ENCODE data around the gene CST7.
"Not testable (repeated sequence)": the region's sequence is repeated elsewhere in the genome, so short reads cannot be mapped to it uniquely, and the experiment has no call there.

CST7 gene

GRCh38 chr20:24929867-24930723, 19.0 kb upstream of the CST7 start:
- not testable (repeated sequence) for FAIRE-seq

- not testable (repeated sequence) for FAIRE-seq
These were observed 18.1 kb upstream of the CST7 start for GRCh38 chr20:24930724-24931688.

DNA sequence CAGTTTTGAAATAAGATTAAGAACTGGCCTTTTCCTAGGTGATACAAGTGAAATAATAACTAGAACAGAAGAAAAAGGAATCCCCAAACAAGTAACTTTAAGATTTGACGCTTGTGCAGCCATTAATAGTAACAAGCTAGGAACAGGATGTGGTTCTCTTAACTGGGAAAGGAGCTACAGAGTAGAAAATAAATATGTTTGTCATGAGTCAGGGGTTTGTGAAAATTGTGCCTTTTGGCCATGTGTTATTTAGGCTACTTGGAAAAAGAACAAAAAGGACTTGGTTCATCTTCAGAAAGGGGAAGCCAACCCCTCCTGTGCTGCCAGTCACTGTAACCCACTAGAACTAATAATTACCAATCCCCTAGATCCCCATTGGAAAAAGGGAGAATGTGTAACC, 17.2 kb upstream of the CST7 start:
- FAIRE-seq, result not testable (repeated sequence)

- FAIRE-seq, result no peak
These were observed 15.7 kb upstream of the CST7 start for GRCh38 chr20:24933266-24933908.

DNA sequence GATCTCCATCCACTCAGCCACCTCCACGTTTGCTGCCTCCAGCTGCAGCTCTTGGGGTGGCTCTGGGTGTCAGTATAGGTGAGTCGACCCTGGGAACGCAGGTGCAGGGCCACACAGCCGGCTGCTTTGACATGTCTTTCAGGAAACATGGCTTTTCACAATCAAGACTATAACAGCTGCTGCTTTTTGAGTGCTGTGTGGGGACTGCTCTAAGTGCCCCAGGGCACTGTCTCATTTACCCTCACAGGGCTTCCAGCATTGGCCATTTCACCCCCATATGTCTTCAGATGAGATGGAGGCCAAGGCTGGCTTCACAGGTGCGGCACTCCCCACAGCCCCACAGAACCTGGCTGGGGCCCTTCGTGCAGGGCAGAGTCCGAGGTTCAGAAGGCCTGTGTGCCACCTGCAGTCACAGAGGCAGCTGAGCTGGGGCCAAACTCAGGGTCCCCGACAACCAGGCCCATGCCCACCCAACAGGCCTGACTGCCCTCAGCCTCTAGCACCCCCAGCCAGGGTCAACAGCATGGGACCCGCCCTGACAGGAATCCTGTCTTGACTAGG, 14.9 kb upstream of the CST7 start:
- no peak for FAIRE-seq

DNA sequence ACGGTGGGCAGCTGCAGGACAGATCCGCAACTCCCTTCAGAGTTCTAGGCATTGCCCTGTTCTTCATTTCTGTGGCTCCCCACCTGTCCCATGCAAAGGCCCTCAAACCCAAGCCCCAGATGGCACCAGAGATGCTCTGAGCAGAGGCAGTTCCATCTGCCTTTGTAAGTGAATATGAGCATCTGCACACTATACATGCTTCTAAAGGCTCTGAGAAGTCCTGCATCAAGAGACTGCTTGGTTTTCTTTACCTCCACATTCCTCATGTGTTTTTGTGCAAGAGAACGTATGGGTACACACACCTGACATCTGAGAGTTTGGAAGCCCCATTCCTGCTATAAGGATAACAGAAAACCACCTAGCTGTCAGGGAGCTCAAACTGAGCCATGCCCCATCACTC, 14.4 kb upstream of the CST7 start:
- FAIRE-seq, result no peak

DNA sequence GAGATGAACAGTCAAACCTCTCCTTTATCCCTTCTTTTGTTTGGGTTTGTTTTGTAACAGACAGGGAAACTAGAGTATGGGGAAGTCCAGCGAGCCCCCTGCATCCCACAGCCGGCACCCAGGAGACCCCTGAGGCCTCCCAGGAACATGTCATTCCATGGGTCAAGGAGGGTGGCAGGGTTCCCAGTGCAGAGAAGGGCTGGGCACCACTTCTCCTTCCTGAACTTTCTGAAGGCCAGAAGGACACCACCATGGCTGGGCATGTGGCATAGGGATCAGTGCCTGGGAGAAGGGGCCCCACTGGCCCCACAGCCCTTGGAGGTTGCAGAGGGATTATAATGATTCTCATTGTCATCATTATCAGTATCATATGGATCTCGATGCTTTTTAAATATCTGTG, 13.9 kb upstream of the CST7 start:
- FAIRE-seq, result no peak

DNA sequence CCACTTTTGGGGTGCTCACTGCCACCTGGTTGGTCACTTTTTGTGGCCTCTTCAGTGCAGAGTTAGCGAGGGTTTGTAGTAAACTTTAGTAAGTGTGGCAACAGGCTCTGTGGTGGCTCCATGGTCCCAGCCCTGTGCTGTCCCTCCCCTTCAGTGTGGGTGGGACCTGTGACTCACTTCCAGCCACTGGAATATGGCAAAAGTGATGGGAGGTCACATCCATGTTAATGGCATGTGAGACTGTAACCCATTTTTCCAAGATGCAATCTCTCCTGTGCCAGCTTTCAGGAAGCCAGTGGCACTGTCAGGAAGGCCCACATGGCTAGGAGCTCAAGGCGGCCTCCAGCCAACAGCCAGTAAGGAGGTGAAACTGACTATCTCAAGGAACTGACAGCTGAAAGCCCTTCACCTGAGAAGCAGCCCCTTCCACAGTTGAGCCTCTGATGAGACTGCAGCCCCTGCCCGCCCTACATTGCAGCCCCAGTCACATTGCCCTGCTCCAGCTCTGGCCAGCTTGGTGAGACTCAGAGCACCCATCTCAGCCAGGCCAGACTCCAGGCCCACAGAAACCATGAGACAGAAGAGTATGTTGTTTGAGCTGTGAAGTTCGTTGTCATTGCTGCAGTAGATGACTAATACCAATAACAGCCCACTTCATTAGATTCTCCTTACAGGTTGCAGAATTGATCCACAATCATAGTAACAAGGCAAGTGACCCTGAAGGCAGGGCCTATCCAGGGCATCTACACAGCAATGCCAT, 13.1 kb upstream of the CST7 start:
- FAIRE-seq, result no peak

- FAIRE-seq, result no peak
These were observed 12.3 kb upstream of the CST7 start for GRCh38 chr20:24936526-24937407.

DNA sequence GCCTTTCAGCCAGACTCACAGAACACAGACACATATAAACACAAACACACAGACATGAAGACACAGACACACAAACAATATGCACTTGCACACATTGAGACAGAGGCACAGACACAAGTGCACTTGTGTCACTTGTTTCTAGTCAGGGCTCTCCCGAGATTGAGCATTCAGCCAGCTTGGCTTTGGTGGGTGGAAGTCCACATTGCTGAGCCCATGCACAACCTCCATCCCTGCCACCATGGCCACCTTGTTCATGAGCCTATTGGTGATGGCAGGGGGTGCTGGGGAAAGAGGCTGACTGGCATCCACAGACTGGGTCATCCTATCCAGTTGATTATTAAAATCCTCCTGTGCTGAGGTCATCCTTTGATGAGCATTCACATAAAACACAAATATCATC, 11.5 kb upstream of the CST7 start:
- no peak for FAIRE-seq

DNA sequence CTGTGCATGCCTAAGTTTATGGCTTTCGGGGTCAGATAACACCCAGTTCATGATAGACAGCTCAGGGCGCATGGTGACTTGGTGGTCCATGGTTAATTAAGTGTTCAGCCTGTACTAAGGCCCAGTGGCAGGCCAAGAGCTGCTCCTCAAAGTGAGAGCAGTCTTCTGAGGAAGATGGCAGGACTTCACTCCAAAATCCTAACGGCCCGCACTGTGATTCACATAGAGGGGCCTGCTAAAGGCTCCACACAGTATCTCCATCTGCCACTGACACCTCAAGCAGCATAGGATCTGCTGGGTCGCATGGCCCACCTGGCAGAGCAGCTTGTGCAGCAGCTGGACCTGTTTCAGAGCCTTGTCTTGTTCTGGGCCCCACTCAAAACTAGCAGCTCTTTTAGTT, 10.6 kb upstream of the CST7 start:
- FAIRE-seq, result no peak

DNA sequence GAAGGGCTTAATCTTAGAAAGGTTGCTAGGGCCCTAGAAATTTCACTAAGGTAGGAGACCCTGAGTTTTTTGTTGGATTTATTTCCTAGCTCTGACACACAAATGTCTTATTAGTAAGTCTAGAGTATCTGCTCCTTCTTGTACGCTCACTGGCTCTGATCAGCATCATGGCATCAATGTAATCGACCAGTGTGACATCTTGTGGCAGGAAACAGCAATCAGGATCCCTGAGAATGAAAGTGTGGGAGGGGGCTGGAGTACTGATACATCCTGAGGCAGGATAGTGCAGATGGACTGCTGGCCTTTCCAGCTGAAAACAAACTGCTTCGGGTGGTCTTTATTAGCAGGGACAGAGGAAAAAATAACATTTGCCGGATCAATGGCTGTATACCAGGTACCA, 10.0 kb upstream of the CST7 start:
- FAIRE-seq, result no peak

DNA sequence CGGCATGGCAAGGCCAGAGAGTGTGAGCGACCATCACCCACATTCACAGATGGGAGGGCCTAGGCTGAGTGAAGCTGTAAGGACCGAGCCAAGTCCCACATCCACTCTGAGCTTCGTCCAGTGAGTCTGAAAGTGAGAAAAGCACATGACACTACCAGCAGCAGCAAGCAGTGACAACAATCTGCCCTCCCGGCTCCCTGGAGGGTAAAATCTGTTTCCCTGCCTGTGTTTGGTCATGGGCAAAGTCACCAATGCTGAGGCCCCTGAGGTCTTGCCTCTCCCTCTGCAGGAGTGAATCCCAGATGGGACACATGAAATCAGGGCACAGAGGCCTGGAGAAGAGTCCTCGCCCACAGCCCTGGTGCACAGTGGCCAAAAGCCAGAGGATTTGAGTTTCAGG, 6.4 kb upstream of the CST7 start:
- no peak for FAIRE-seq

- no peak for FAIRE-seq
These were observed 5.9 kb upstream of the CST7 start for GRCh38 chr20:24943196-24943595.

GRCh38 chr20:24943731-24944130, 5.3 kb upstream of the CST7 start:
- FAIRE-seq, result no peak

DNA sequence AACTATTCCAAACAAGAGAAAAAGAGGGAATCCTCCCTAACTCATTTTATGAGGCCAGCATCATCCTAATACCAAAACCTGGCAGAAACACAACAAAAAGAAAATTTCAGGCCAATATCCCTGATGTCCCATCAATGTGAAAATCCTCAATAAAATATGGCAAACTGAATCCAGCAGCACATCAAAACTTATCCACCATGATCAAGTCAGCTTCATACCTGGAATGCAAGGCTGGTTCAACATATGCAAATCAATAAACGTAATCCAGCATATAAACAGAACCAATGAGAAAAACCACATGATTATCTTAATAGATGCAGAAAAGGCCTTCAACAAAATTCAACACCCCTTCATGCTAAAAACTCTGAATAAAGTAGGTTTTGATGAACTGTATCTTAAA, 2.7 kb upstream of the CST7 start:
- not testable (repeated sequence) for FAIRE-seq

GRCh38 chr20:24948396-24948938, 602 bp upstream of the CST7 start:
- FAIRE-seq, result not testable (repeated sequence)

DNA sequence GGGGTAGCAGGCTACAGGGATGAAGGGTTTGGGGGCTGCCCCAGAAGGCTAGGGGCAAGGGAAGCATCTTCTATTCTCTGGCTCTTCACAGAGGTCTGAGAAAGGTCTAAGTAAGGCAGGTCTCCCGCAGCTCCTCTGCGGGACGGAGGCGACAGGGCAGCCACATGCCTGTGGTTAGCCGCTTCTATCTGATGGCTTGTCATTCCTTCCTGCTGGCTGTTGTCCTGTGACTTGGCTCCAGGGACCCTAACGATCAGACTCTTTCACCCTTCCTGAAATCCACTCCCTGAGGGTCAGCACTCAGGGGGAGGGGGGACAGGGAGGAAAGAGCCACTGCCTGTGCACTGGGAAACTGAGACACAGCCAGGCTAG, 673 bp downstream of the CST7 start:
- FAIRE-seq, result no peak

DNA sequence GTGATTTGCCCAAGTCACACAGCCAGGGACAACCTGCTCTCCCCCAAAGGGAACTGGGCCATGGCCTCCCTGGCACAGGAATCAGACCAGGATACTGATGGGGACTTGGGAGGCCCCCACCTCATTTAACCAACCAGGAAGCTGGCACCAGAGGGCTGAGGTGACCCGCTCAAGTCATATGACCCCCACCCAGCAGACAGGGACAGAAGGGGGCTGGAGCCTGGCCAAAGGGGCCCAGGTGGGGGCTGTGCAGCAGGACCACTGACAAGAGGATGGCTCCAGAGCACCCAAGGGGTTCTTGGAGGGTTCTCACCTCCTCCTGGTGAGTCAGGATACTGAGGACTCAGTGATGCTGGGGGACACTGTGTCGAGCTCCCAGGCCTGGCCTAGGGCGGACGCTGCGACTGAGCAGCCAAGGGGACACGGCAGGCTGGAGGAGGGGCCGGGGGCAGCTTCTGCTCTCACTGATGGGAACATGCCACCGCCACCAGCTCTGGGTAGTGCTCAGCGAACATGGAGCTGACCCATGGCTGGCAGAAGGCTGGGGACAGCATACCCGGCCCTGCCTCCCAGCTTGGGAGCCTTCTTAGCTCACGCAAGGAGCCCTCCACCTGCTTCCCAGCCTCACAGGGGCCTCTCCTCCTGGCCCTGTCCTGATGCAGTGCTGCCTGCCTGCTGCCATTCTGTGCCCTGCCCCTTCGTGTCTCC, 1.2 kb downstream of the CST7 start:
- no peak for FAIRE-seq

GRCh38 chr20:24950836-24951525, 1.9 kb downstream of the CST7 start:
- no peak for FAIRE-seq
